Myocyte (in vitro differentiated cells): ENCODE results near the gene BRSK1. TPM values are rescaled to one million over a fixed set of nuclear protein-coding genes. Genes with fewer than 3 reads are reported as not detected.

ENCODE experiments used
- DNase-seq: peaks from one replicate; pipeline ENCODE4 v3.0.0-alpha.2; 2012; ENCODE audit warnings: low read depth
- microRNA-seq: library from miRNA; unstranded; fragments of <30 nt; microRNA quantifications from one replicate; pipeline ENCODE4, GENCODE V29; 2016
- total RNA-seq: library from RNA; depleted of rRNA; stranded (reverse); fragments of >200 nt; gene quantifications from 2 replicates; pipeline ENCODE4 v1.2.3, GENCODE V29; 2014

BRSK1 gene
- total RNA-seq, 1 donor from 2014 or later, result 5.5 TPM

GRCh38 chr19:55352549-55353145 lies 68.8 kb downstream of the BRSK1 start:
- DNase-seq, result no peak

- DNase-seq, result no peak
Observed at GRCh38 chr19:55353356-55353802, 69.6 kb downstream of the BRSK1 start.

GRCh38 chr19:55353803-55354697 lies 70.3 kb downstream of the BRSK1 start:
- peak; percentile 44 for DNase-seq

GRCh38 chr19:55354698-55355212 lies 71.0 kb downstream of the BRSK1 start, which contains the start of gene COX6B2:
Gene COX6B2, minus strand, starts transcription at chr19:55354719. Its CDS starts 198 bp downstream, at chr19:55354521.
- DNase-seq, result no peak

GRCh38 chr19:55355213-55355821 lies 71.5 kb downstream of the BRSK1 start:
- DNase-seq, result no peak

- DNase-seq, result no peak
Observed at GRCh38 chr19:55358493-55358892, 74.7 kb downstream of the BRSK1 start.

GRCh38 chr19:55358943-55359908 lies 75.4 kb downstream of the BRSK1 start:
- DNase-seq, result no peak

GRCh38 chr19:55360902-55361301 lies 77.1 kb downstream of the BRSK1 start:
- DNase-seq, result no peak

Small RNAs within 50 kb of the gene (microRNA-seq; reads per million reads assigned to microRNA genes)
- gene MIR6802 (0.81 reads per million), gene MIR6803 (1.5 reads per million)

Other genes starting within 250 kb of the BRSK1 start
- not detected in 2 replicates for gene GP6, start 245.7 kb upstream of the BRSK1 start, total RNA-seq
- 4.9 and 9.4 TPM in 2 replicates for gene RDH13, start 220.8 kb upstream of the BRSK1 start, total RNA-seq
- 0.78 and 1.4 TPM in 2 replicates for gene EPS8L1, start 208.1 kb upstream of the BRSK1 start, total RNA-seq
- 43.5 and 46.8 TPM in 2 replicates for gene PPP1R12C, start 166.4 kb upstream of the BRSK1 start, total RNA-seq
- 4,534 and 4,610 TPM in 2 replicates for gene TNNT1, start 134.8 kb upstream of the BRSK1 start, total RNA-seq
- gene TNNI3, start 126.3 kb upstream of the BRSK1 start, total RNA-seq, result 1.5 and 1.7 TPM in 2 replicates
- gene DNAAF3, start 117.4 kb upstream of the BRSK1 start, total RNA-seq, result 0.94 and 1.4 TPM in 2 replicates
- 1.4 TPM in 1 of 2 replicates, not detected in the other for gene SYT5, start 103.7 kb upstream of the BRSK1 start, total RNA-seq
- 0.05 and 0.31 TPM in 2 replicates for gene PTPRH, start 74.5 kb upstream of the BRSK1 start, total RNA-seq
- 0.73 and 0.83 TPM in 2 replicates for gene TMEM86B, start 55.2 kb upstream of the BRSK1 start, total RNA-seq
- gene PPP6R1, start 25.0 kb upstream of the BRSK1 start, total RNA-seq, result 64.6 and 68.0 TPM in 2 replicates
- 37.1 and 39.3 TPM in 2 replicates for gene HSPBP1, start 3.9 kb upstream of the BRSK1 start, total RNA-seq
- gene TMEM150B, start 41.3 kb downstream of the BRSK1 start, total RNA-seq, result not detected in 2 replicates
- 17.3 and 28.9 TPM in 2 replicates for gene KMT5C, start 55.9 kb downstream of the BRSK1 start, total RNA-seq
- gene COX6B2, start 70.7 kb downstream of the BRSK1 start, total RNA-seq, result 0.24 TPM in 1 of 2 replicates, not detected in the other
- not detected in 2 replicates for gene GARIN5B, start 79.3 kb downstream of the BRSK1 start, total RNA-seq
- gene IL11, start 86.5 kb downstream of the BRSK1 start, total RNA-seq, result 0.19 and 0.83 TPM in 2 replicates
- not detected in 2 replicates for gene TMEM190, start 92.8 kb downstream of the BRSK1 start, total RNA-seq
- gene TMEM238, start 100.3 kb downstream of the BRSK1 start, total RNA-seq, result not detected in 2 replicates
- gene RPL28, start 101.9 kb downstream of the BRSK1 start, total RNA-seq, result 321 and 447 TPM in 2 replicates
- gene UBE2S, start 123.8 kb downstream of the BRSK1 start, total RNA-seq, result 39.8 and 54.9 TPM in 2 replicates
- gene SHISA7, start 159.3 kb downstream of the BRSK1 start, total RNA-seq, result not detected in 2 replicates
- gene ISOC2, start 177.6 kb downstream of the BRSK1 start, total RNA-seq, result 152 and 196 TPM in 2 replicates
- gene C19orf85, start 180.8 kb downstream of the BRSK1 start, total RNA-seq, result not detected in 2 replicates
- 7.1 and 12.3 TPM in 2 replicates for gene ZNF628, start 192.6 kb downstream of the BRSK1 start, total RNA-seq
- gene NAT14, start 201.2 kb downstream of the BRSK1 start, total RNA-seq, result 24.7 and 26.4 TPM in 2 replicates
- 1.2 and 2.1 TPM in 2 replicates for gene SSC5D, start 204.4 kb downstream of the BRSK1 start, total RNA-seq